Measurements from ENCODE around the gene PRRT1B. TPM values are rescaled to one million over a fixed set of nuclear protein-coding genes. Genes with fewer than 3 reads are reported as not detected.

Gene PRRT1B
- total and polyA plus RNA-seq, 4 donors, result 0.96 to 7.9 (median 3.8) TPM

DNA sequence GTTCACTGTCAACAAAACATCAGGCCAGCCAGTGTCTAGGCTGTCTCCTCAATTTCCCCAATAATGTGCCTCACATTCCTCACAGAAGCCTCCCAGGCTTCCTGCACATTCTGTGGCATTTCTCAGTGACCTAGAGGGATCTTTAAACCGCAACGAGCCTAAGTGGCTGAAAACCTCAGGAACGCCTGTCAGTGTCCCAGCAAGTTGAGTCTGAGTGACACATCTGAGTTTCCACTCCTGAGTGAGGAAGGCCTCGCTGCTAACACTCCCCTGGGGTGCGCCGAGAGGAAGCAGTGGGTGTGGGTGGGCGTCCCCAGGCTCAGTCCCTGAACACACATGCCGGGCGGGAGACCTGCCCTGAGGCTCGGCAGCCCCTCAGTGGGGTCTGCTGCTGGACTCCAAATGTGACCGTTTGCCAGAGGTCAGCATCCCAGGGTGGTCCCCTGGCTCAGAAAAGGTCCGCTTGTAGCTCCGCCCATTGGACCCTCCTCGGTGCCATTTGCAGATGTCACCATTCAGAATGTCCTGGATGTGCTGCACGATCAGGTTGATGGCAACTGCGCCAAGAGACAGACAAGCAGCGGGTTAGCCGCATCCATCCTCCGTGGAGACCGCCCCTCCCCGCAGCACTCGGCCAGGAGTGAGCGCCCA lies 20.5 kb upstream of the PRRT1B start:
- no peak for ATAC-seq (ENCODE audit: insufficient read depth, low FRiP score)
- Histone ChIP-seq H3K36me3 (ENCODE audit: control insufficient read depth in 4 of 4, insufficient read depth in 4 of 4, low read length in 4 of 4) (peaks cover 6 to 68% (median 33%) of the 10 kb centered on the region in 4 donors), H3K4me1 (ENCODE audit: control insufficient read depth in 5 of 5, insufficient read depth in 5 of 5, low read length in 5 of 5) (peaks cover 0 to 3% (median 2%) of the 10 kb centered on the region in 5 donors), H3K27ac (ENCODE audit: low read depth in 1 of 2, low read length in 1 of 2) (no peak overlapping the region), H3K4me3 (no peak overlapping the region), H3K27me3 (ENCODE audit: control insufficient read depth in 3 of 3, insufficient read depth in 3 of 3, low read length in 2 of 3) (no peaks in the 10 kb centered on the region), H3K9me3 (ENCODE audit: control insufficient read depth in 4 of 4, insufficient read depth in 3 of 4, low read length in 3 of 4) (no peaks in the 10 kb centered on the region), H3K9ac (ENCODE audit: insufficient read depth in 1 of 2, low read length in 2 of 2) (no peak overlapping the region)
- 87 to 92% methylated on average over 23 of the region's 23 CpGs for WGBS, 2 donors
- no peak for DNase-seq
- TF ChIP-seq, protein P1, sequence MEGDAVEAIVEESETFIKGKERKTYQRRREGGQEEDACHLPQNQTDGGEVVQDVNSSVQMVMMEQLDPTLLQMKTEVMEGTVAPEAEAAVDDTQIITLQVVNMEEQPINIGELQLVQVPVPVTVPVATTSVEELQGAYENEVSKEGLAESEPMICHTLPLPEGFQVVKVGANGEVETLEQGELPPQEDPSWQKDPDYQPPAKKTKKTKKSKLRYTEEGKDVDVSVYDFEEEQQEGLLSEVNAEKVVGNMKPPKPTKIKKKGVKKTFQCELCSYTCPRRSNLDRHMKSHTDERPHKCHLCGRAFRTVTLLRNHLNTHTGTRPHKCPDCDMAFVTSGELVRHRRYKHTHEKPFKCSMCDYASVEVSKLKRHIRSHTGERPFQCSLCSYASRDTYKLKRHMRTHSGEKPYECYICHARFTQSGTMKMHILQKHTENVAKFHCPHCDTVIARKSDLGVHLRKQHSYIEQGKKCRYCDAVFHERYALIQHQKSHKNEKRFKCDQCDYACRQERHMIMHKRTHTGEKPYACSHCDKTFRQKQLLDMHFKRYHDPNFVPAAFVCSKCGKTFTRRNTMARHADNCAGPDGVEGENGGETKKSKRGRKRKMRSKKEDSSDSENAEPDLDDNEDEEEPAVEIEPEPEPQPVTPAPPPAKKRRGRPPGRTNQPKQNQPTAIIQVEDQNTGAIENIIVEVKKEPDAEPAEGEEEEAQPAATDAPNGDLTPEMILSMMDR (IDR thresholded peaks at IDR 0.05; ENCODE audit: control extremely low read depth, extremely low read depth), result no peak

DNA sequence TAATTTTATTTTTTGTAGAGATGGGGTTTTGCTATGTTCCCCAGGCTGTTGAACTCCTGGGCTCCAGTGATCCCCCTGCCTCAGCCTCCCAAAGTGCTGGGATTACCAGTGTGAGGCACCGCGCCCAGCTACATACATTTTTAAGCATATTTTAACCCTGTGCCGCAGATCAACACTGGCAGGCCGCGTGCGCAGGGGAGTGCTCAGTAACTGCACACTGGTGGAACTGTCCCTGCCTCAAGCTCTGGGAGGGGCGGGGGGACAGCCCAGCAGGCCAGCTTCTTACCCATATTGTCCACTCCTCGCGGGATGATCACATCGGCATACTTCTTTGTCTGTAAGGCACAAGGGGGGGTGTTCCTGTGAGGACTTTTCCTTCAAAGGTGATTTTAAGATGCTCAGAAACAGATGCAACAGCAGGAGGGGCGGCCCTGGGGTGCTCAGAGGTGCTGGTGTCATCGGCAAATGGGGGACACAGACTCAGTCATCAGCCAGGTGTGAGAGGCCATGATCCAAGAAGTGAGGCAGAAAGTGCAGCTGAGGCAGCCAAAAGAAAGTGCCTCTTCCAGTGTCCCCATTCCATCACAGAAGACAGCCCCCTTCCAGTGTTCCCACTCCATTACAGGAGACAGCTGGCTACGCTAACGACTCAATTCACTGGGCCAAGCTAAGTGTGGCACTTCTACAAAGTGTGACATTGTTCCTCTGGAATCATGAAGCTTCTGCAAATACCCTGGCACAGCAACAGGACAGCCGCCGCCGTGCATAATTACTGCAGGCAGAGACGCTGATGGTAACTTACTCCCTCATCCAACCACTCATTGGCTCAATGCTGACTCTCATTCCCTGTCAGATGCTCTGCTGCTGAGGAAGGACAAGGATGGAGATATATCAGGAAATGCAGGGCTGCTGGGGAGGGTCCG lies 19.4 kb upstream of the PRRT1B start:
- no peak overlapping the region for H3K27ac ChIP-seq (ENCODE audit: low read depth in 1 of 2, low read length in 1 of 2)
- peaks cover 0 to 10% (median 8%) of the 10 kb centered on the region in 5 donors for H3K4me1 ChIP-seq (ENCODE audit: control insufficient read depth in 5 of 5, insufficient read depth in 5 of 5, low read length in 5 of 5)
- DNase-seq, result no peak
- H3K9ac ChIP-seq (ENCODE audit: insufficient read depth in 1 of 2, low read length in 2 of 2), result no peak overlapping the region
- TF ChIP-seq, protein P1 (IDR thresholded peaks at IDR 0.05; ENCODE audit: control extremely low read depth, extremely low read depth), result no peak
- ATAC-seq (ENCODE audit: insufficient read depth, low FRiP score), result no peak
- no peak overlapping the region for H3K4me3 ChIP-seq
- no peaks in the 10 kb centered on the region for H3K9me3 ChIP-seq (ENCODE audit: control insufficient read depth in 4 of 4, insufficient read depth in 3 of 4, low read length in 3 of 4)
- peaks cover 6 to 61% (median 25%) of the 10 kb centered on the region in 4 donors for H3K36me3 ChIP-seq (ENCODE audit: control insufficient read depth in 4 of 4, insufficient read depth in 4 of 4, low read length in 4 of 4)
- WGBS, 2 donors, result 90 to 93% methylated on average over 19 of the region's 19 CpGs
- H3K27me3 ChIP-seq (ENCODE audit: control insufficient read depth in 3 of 3, insufficient read depth in 3 of 3, low read length in 2 of 3), result no peaks in the 10 kb centered on the region

DNA sequence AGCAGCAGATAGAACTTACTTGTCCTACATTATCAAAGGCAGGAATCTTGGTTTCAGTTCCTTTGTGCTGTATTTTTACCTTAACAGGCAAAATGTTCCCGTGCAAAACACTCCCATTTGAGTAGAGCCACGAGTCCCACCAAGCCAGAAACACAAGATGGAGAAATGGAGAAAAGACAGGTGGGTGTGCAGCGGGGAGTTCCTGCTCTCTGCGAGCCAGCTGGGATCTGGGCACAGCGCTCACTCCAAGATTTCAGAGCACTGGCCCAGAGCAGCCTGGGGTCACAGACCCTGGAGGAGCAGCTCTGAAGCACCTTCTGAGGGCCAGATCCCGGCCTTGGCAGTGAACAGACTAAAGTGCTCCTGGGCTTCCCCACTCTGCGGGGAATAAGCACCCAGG lies 17.1 kb upstream of the PRRT1B start:
- H3K4me1 ChIP-seq (ENCODE audit: control insufficient read depth in 5 of 5, insufficient read depth in 5 of 5, low read length in 5 of 5), result peaks cover 0 to 14% (median 8%) of the 10 kb centered on the region in 5 donors
- H3K27ac ChIP-seq (ENCODE audit: low read depth in 1 of 2, low read length in 1 of 2), result no peak overlapping the region
- ATAC-seq (ENCODE audit: insufficient read depth, low FRiP score) (no peak), DNase-seq (no peak)
- H3K36me3 ChIP-seq (ENCODE audit: control insufficient read depth in 4 of 4, insufficient read depth in 4 of 4, low read length in 4 of 4), result peaks cover 4 to 45% (median 19%) of the 10 kb centered on the region in 4 donors
- TF ChIP-seq, protein P1 (IDR thresholded peaks at IDR 0.05; ENCODE audit: control extremely low read depth, extremely low read depth), result no peak
- no peaks in the 10 kb centered on the region for H3K9me3 ChIP-seq (ENCODE audit: control insufficient read depth in 4 of 4, insufficient read depth in 3 of 4, low read length in 3 of 4)
- 92% methylated on average over 7 of the region's 7 CpGs for WGBS, 2 donors
- H3K4me3 ChIP-seq, result no peak overlapping the region
- H3K27me3 ChIP-seq (ENCODE audit: control insufficient read depth in 3 of 3, insufficient read depth in 3 of 3, low read length in 2 of 3), result no peaks in the 10 kb centered on the region
- H3K9ac ChIP-seq (ENCODE audit: insufficient read depth in 1 of 2, low read length in 2 of 2), result no peak overlapping the region

Measured in lung (tissue), 12 donors.